Thyroid gland (tissue), 4 donors: ENCODE measurements around the gene TXLNA. TPM values are rescaled to one million over a fixed set of nuclear protein-coding genes. Genes with fewer than 3 reads are reported as not detected.

Experiments
- DNase-seq, 2 donors: peaks; one replicate each; pipeline ENCODE4 v3.0.0-alpha.2; 2019
- H3K27ac ChIP-seq, 3 donors: fragments of 200-600 bp; sonication (generic); 1 replicate in 2 of 3; 2 replicates in 1 of 3; pipeline ENCODE4 v1.5.1; 2016 to 2019; ENCODE audit warnings: mild to moderate bottlenecking in 1 of 3, moderate library complexity in 1 of 3
- H3K27me3 ChIP-seq: fragments of 200-600 bp; sonication (generic); one replicate; pipeline ENCODE4 v1.5.1; 2019
- H3K36me3 ChIP-seq, 2 donors: fragments of 200-600 bp; sonication (generic); one replicate each; pipeline ENCODE4 v1.5.1; 2016 to 2019
- H3K4me1 ChIP-seq, 2 donors: fragments of 200-600 bp; sonication (generic); one replicate each; pipeline ENCODE4 v1.5.1; 2017 to 2019
- H3K4me3 ChIP-seq, 3 donors: fragments of 200-600 bp; sonication (generic); replicated peaks in 1 of 3; 1 replicate in 2 of 3; 2 replicates in 1 of 3; pipeline ENCODE4 v1.5.1; 2016; ENCODE audit warnings: mild to moderate bottlenecking in 1 of 3
- H3K9me3 ChIP-seq: fragments of 200-600 bp; sonication (generic); one replicate; pipeline ENCODE4 v1.5.1; 2017
- POLR2A ChIP-seq, 2 donors: fragments of 450-650 bp; IDR thresholded peaks; one replicate each; pipeline ENCODE4 v1.6.1; 2017; ENCODE audit warnings: antibody characterized with exemption in 2 of 2, mild to moderate bottlenecking in 2 of 2, moderate library complexity in 1 of 2
- WGBS, 2 donors: methylation state at CpG; one replicate each; pipeline ENCODE4 v1.1.5; 2017; 5-methylcytosine and 5-hydroxymethylcytosine counted together
- intact Hi-C: fragments of 100-400 bp; cut with DNase I; formaldehyde crosslinking; loops from one replicate; pipeline ENCODE4 v1.15.1; 2023
- total RNA-seq, 4 donors: library from RNA; depleted of rRNA; stranded (reverse); fragments of >200 nt; gene quantifications; one replicate each; pipeline ENCODE4 v1.2.3, GENCODE V29; 2016
- TF ChIP-seq, protein P1 (sequence below), 6 experiments: fragments of 200-600 bp in 3 of 6; fragments of 450-650 bp in 3 of 6; sonication (generic) in 3 of 6; IDR thresholded peaks; one replicate each; pipeline ENCODE4 v1.5.1; 2016 to 2019; ENCODE audit warnings: antibody characterized with exemption in 6 of 6, mild to moderate bottlenecking in 2 of 6, inconsistent platforms in 1 of 6, moderate library complexity in 1 of 6

The TXLNA gene
- total RNA-seq, 4 donors from 2014 or later = 47.7 to 69.4 (median 60.6) TPM

GRCh38 chr1:32247452-32247851 is 68.0 kb downstream of the TXLNA start:
- no peaks in the 10 kb centered on the region for H3K27me3 ChIP-seq
- 23 to 71% methylated on average over 4 to 8 of the region's 12 CpGs for WGBS, 2 donors
- peak overlapping the region; percentile 27 to 74 (median 74) for H3K27ac ChIP-seq
- H3K4me3 ChIP-seq = no peak overlapping the region
- H3K36me3 ChIP-seq = no peaks in the 10 kb centered on the region
- DNase-seq = peak; percentile 70 to 73
- no peaks in the 10 kb centered on the region for H3K9me3 ChIP-seq
- intact Hi-C loops = no loop called here
- TF ChIP-seq, protein P1, sequence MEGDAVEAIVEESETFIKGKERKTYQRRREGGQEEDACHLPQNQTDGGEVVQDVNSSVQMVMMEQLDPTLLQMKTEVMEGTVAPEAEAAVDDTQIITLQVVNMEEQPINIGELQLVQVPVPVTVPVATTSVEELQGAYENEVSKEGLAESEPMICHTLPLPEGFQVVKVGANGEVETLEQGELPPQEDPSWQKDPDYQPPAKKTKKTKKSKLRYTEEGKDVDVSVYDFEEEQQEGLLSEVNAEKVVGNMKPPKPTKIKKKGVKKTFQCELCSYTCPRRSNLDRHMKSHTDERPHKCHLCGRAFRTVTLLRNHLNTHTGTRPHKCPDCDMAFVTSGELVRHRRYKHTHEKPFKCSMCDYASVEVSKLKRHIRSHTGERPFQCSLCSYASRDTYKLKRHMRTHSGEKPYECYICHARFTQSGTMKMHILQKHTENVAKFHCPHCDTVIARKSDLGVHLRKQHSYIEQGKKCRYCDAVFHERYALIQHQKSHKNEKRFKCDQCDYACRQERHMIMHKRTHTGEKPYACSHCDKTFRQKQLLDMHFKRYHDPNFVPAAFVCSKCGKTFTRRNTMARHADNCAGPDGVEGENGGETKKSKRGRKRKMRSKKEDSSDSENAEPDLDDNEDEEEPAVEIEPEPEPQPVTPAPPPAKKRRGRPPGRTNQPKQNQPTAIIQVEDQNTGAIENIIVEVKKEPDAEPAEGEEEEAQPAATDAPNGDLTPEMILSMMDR (IDR thresholded peaks at IDR 0.05) = no peak
- TF ChIP-seq POLR2A (IDR thresholded peaks at IDR 0.05) = no peak
- H3K4me1 ChIP-seq = peaks cover 14 to 47% of the 10 kb centered on the region in 2 donors

Other genes with a start within 250 kb of the TXLNA start
- gene PTP4A2, start 241.3 kb upstream of the TXLNA start, total RNA-seq = 100 to 1,000 TPM; 204 to 507 (median 328) TPM
- 100 to 1,000 TPM in 1 of 4 donors, 10 to 100 TPM in 3; 71.9 to 107 (median 82.5) TPM for gene KHDRBS1, start 165.8 kb upstream of the TXLNA start, total RNA-seq
- 10 to 100 TPM in 2 of 4 donors, 1 to 10 TPM in 2; 7.6 to 12.8 (median 9.6) TPM for gene TMEM39B, start 106.7 kb upstream of the TXLNA start, total RNA-seq
- gene KPNA6, start 71.6 kb upstream of the TXLNA start, total RNA-seq = 10 to 100 TPM; 44.6 to 62.8 (median 53.4) TPM
- 1 to 10 TPM; 2.2 to 7.6 (median 5.2) TPM for gene CCDC28B, start 20.9 kb downstream of the TXLNA start, total RNA-seq
- 1 to 10 TPM; 5.4 to 8.4 (median 6.7) TPM for gene IQCC, start 26.0 kb downstream of the TXLNA start, total RNA-seq
- gene DCDC2B, start 29.4 kb downstream of the TXLNA start, total RNA-seq = not detected
- 10 to 100 TPM; 38.4 to 52.8 (median 39.2) TPM for gene TMEM234, start 42.7 kb downstream of the TXLNA start, total RNA-seq
- 100 to 1,000 TPM; 193 to 383 (median 216) TPM for gene EIF3I, start 42.7 kb downstream of the TXLNA start, total RNA-seq
- 1 to 10 TPM; 3.6 to 5.6 (median 4.1) TPM for gene FAM167B, start 67.5 kb downstream of the TXLNA start, total RNA-seq
- gene LCK, start 71.6 kb downstream of the TXLNA start, total RNA-seq = 1 to 10 TPM; 2.2 to 4.0 (median 3.5) TPM
- gene HDAC1, start 112.4 kb downstream of the TXLNA start, total RNA-seq = 10 to 100 TPM; 78.2 to 96.8 (median 85.0) TPM
- 10 to 100 TPM; 62.1 to 97.3 (median 70.6) TPM for gene MARCKSL1, start 156.6 kb downstream of the TXLNA start, total RNA-seq
- gene FAM229A, start 182.8 kb downstream of the TXLNA start, total RNA-seq = 10 to 100 TPM in 1 of 4 donors, 1 to 10 TPM in 3; 5.1 to 20.0 (median 7.4) TPM
- gene TSSK3, start 182.9 kb downstream of the TXLNA start, total RNA-seq = 1 to 10 TPM; 1.2 to 6.0 (median 2.9) TPM
- 100 to 1,000 TPM in 3 of 4 donors, 10 to 100 TPM in 1; 93.0 to 132 (median 101) TPM for gene BSDC1, start 214.8 kb downstream of the TXLNA start, total RNA-seq